G401 (cell line): ENCODE data around the gene TMEM223. TPM values are rescaled to one million over a fixed set of nuclear protein-coding genes. Genes with fewer than 3 reads are reported as not detected.
"Not testable (repeated sequence)": the region's sequence is repeated elsewhere in the genome, so short reads cannot be mapped to it uniquely, and the experiment has no call there.

Experiments used
- DNase-seq: peaks from one replicate; pipeline ENCODE4 v3.0.0-alpha.2; 2015; ENCODE audit warnings: low spot score
- in situ Hi-C: cut with HindIII; loops from 2 replicates; pipeline ENCODE4 v1.10.0; 2016; ENCODE audit warnings: low sequenced_read_pairs, mixed read lengths
- total RNA-seq: library from RNA; depleted of rRNA; stranded (reverse); fragments of >200 nt; shearing (Covaris generic); gene quantifications from 2 replicates; pipeline ENCODE4 v1.2.3, GENCODE V29; 2014; rRNA removed

Gene TMEM223, protein sequence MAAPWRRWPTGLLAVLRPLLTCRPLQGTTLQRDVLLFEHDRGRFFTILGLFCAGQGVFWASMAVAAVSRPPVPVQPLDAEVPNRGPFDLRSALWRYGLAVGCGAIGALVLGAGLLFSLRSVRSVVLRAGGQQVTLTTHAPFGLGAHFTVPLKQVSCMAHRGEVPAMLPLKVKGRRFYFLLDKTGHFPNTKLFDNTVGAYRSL
- 52.9 and 55.5 TPM in 2 replicates for total RNA-seq

DNA sequence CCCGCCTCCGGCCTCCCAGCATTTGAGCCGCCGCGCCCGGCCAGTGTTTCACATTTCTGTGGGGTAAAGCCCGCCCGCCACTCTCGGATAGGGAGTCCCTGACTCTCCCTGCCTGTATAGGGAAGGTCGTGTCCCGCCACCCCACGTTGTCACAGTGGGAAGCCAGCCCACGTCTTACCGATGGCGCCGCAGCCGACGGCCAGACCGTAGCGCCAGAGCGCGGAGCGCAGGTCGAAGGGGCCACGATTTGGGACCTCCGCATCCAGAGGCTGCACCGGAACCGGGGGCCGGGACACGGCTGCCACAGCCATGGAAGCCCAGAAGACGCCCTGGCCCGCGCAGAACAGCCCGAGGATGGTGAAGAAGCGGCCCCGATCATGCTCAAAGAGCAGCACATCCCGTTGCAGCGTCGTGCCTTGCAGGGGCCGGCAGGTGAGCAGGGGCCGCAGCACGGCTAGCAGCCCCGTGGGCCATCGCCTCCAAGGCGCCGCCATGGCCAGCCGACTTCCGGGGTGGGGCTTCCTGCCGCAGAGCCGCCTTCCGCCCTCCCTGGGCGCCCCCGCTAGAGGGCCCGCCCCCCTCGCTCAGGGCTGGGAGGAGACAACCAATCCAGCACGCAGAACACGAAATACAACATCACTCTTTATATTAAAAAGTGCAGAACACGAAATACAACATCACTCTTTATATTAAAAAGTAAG is at the start of gene TMEM223:
TSS of gene TMEM223 (minus strand) at position 506 of the 701 bp plus-strand sequence. CDS start at position 494, 12 bp downstream.
- in situ Hi-C loops, result no loop called here
- peak; percentile 82 for DNase-seq

DNA sequence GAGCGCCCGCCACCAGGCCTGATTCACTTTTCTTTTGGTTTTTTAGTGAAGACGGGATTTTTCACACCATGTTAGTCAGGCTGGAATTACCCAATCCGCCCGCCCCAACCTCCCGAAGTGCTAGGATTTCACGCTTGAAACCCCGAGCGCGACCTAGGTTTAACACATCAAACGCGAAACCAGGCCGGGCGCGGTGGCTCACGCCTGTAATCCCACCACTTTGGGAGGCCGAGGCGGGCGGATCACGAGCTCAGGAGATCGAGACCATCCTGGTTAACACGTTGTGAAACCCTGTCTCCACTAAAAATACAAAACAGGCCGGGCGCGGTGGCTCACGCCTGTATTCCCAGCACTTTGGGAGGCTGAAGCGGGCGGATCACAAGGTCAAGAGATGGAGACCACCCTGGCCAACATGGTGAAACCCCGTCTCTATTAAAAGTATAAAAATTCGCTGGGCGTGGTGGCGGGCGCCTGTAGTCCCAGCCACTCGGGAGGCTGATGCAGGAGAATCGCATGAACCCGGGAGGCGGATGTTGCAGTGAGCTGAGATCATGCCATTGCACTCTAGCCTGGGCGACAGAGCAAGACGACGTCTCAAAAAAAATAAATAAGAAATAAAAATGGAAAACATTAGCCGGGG is 49.0 kb upstream of the TMEM223 start:
- in situ Hi-C loops, result not testable (repeated sequence)
- peak; percentile 78 for DNase-seq

DNA sequence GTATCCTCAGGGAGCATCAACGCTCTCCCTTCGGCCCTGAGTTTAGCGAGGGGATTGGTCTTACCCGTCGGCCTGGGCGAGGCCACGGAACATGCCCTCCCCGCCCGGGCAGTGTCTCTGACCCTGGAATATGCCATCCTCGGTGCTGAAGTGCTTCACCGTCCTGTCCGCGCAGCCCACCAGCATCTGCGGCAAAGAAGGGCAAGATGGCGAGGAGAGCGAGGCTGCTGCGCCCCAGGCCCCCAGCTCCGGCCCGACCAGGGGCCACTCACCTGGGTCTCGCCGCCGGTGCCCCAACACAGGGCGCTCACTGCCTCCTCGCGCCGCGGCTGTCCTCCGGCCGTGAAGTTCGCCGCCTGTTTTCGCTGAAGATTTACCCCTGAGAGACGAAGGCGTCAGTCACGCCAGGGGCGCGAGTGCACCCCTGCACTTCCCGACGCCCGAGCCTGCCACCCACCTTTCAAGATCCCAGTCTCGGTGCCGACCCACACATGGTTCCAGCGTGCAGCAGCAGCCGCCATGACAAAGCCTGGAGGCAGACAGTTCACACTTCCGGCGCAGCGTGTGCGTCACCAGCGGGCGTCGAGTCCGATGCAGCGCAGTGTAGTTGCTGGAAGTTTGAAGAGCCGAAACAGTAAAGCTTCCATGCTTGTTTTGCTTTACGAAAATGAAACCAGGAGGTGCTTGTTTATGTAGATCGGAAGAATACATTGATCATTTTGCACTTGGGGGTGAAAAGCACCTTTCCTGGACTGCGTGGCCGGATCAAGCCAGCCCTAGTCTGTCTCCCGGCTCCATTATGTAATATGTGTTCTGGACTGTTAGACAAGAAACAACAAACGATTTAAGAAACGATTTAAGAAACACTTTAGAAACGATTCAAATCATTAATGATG is 47.5 kb upstream of the TMEM223 start, which contains the start of gene WDR74:
TSS of gene WDR74 (minus strand) at position 541 of the 896 bp plus-strand sequence. CDS start at position 521, 20 bp downstream.
- peak; percentile 94 for DNase-seq
- in situ Hi-C loops, result no loop called here

DNA sequence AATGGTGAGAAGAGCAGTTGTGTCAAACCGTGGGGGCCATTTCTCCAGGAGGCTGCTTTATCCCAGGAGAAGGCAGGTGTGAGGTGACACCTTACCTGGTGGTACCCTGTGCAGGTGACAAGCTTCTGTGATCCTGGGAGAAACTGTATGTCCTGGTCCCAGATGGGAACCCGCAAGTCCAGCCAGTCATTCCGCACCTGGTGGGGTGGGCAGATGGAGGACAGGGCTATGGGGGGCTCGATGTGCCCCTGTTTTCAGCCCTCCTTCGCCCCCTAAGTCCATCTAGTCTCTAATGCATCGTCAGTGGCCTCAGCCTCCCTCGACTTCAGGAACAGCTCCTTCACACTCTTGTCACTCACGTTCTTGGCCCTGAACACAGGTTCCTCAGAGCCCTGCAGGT is 43.5 kb upstream of the TMEM223 start:
- in situ Hi-C loops, result no loop called here
- DNase-seq, result no peak

DNA sequence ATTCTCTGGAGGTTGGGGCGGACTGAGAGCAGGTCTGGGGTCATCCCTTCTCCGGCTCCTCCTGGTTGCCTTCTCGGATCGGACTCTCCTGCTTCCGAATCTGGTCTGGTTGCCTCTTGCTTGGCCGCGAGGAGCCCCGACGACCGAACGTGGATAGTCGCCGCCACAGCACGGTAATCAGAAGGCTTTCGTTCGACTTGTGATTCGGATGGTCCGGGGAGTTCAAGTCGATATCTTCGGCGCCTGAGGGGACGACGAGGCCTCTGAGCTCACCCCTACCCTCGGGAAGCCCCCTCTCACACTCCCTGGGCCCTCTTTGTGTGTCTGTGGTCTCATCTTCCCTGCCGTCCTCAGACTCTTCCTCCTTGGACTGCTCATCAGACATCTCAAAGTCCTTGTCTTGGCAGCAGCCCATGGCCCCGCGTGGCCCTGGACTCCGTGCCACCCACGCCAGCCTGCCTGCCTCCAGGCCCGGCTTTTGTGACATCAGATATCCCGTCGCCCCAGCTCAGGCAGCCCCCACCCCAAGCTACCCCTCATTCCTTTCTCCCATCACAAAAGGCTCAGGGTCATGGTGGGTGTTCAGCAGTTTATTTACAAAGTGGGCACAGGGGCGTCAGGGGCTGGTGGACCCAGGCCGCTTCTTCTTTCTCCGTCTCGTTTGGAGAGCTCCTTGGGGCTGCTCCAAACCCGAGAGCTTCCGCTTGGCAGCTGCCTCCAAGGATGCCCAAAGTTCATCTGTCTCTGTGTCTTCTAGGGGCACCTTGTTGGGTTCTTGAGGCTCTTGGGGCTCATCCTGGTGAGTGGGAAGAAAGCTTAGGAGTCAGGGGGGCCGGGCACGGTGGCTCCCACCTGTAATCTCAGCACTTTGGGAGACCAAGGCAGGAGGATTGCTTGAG is 40.8 kb upstream of the TMEM223 start, which contains the start of gene TEX54:
TSS of gene TEX54 (minus strand) at position 506 of the 899 bp plus-strand sequence.
- in situ Hi-C loops, result no loop called here
- DNase-seq, result no peak

DNA sequence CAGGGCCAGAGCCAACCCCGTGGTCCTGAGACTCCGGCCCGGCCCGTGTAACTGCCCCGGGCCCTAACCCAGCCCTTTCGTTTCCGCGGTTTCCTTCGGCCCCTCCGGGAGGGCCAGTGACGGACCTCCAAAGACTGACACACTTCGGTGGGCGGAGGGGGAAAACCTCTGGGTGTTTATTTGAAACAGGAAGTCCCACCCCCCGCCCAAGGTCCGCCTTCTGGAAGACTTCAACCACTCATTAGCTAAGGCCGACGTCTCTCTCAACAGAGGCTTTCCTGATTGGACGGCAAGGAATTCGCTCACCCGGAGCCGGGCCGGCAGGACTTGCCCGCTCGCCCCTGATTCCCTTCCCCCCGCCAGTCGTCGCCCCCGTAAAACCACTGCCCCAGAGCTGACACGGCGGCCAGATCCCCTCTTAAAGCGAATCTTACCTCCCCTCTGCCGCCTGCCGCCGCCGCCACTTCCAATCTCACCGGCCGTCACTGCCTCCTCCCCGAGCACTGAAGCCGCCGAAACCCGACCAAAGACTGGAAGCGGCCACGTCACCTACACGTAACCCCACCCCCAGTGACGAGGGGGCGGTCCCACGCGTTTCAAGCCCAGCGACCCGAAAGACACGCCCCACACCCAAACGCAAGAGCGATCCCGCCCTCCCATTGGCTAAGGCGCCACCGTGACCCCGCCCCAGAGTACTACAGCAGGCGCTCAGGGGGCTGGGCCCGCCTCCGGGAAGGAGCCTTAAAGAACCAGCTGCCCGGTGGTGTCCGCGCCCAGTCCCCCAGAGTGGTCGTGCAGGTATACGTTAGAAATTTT is 39.9 kb upstream of the TMEM223 start, which contains the start of gene STX5:
TSS of gene STX5 (minus strand) at position 532 of the 816 bp plus-strand sequence. CDS start 808 bp downstream, outside the sequence.
- in situ Hi-C loops, result no loop called here

DNA sequence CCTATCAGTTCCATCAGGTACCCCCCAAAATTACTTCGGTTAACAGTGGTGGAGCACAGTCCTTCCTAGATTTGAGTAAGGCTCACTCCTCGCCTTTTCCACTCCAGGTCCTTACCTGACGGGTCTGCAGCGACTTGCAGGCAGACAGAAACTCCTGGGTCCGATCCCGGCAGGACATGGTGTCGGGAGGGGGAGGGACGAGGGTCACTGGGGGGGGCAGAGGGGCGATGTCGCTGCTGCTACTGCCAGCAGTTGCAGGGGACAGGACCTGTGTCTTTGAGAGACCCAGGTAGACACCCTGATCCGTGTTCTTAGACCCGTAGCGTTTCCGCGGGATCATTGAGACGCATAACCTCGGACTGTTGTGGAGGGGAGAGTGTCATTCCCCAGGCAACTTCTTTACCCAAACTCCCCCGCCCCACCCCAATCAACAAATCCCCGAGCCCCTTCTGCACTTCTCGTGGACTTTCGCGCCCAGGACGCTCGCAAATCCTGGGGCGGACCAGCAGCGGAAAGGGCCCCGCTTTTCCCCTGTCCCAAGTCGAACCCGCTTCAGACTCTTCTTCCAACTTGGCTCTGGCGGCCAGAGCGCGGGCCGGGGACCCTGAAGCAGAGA is 39.2 kb upstream of the TMEM223 start:
- in situ Hi-C loops, result no loop called here
- no peak for DNase-seq

More for the DNA sequence above, 39.9 kb upstream of the TMEM223 start, which contains the start of gene STX5:
- DNase-seq, result peak; percentile 99

DNA sequence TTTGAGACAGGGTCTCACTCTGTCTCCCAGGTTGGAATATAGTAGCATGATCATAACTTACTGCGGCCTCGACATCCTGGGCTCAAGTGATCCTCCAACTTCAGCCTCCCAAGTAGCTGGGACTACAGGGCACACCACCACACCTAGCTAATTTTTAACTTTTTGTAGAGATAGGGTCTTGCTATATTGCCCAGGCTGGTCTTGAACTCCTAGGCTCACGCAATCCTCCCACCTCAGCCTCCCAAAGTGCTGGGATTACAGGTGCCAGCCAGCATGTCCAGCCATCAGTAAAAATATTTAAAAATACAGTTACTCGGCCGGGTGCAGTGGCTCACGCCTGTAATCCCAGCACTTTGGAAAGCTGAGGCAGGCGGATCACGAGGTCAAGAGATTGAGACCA is 36.3 kb upstream of the TMEM223 start:
- in situ Hi-C loops, result not testable (repeated sequence)

DNA sequence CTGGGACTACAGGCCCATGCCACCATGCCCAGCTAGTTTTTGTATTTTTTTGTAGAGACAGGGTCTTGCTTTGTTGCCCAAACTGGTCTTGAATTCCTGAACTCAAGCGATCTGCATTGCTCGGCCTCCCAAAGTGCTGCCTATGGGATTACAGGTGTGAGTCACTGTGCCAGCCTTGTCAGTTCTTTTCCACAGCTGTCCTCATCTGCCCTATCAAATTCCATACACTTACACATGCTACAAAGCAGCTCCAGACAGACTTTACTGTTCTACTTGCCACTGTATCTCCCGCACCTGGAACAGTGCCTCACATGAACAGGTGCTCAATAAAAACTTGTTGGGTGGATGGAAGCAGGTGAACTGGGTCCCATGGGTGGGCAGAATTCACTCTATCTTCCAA is 31.9 kb upstream of the TMEM223 start:
- no peak for DNase-seq
- in situ Hi-C loops, result no loop called here

More for the DNA sequence above, 36.3 kb upstream of the TMEM223 start:
- DNase-seq, result not testable (repeated sequence)

DNA sequence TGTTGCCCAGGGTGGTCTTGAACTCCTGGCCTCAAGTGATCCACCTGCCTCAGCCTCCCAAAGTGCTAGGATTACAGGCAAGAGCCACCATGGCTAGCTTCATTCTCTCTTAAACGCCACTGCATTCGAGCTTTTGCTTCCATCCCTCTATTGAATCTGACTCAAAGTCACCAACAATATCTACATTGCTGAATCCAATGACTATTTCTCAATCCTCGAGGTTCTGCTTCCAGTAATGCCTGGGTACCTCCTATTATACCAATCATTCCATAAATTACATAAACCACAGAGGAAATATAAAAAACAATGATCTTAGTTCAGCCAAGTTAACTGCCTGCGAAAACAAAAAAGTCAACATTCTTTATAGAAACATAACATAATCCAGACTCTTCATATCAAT is 25.3 kb upstream of the TMEM223 start:
- in situ Hi-C loops, result no loop called here
- no peak for DNase-seq

DNA sequence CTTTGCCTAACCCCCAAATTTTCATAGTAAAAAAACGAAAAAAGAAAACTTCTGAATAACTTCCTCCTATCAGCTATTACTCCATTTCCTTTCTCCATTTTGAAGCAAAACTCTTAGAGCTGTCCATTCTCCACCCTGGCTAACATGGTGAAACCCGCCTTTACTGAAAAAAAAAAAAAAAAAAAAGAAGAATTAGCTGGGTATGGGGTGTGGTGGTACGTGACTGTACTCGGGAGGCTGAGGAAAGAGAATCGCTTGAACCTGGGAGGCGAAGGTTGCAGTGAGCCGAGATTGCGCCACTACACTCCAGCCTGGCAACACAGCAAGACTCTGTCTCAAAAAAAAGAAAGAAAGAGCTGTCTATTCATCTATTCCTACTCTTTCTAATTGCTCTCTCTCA is 24.8 kb upstream of the TMEM223 start:
- DNase-seq, result no peak
- in situ Hi-C loops, result no loop called here

DNA sequence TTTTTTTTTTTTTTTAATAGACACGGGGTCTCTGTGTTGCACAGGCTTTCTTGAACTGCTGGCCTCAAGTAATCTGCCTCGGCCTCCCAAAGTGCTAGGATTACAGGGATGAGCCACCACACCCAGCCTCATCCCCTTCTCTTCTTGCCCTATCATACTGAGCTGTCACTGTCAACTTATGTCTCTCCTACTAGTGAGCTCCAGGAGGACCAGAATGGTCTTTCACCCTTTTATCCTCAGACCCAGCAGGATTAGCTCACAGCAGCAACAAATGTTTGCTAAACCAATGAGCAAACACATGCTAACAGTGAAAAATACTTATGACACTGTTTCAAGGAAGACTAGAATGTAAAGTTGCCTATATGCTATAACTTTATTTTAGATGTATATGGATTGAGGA is 19.9 kb upstream of the TMEM223 start:
- DNase-seq, result no peak
- in situ Hi-C loops, result no loop called here

DNA sequence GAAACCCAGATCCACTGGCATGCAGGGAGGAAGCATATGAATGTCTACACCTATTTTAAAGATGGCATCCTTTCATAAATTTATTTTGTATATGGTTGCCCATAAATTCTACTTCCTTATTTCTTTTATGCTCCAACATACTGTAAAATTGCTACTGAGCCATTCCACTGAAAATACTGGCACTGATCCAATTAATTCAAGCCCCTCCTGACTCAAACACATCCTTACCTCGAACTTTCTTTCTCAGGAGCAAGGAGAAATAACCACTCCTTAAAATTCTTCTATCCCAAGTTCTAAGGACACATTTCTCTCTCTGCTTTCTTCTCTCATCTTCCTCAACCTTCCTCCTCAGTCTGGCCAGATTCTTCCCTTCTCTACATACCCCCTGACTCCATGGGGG is 18.9 kb upstream of the TMEM223 start:
- in situ Hi-C loops, result no loop called here
- no peak for DNase-seq

DNA sequence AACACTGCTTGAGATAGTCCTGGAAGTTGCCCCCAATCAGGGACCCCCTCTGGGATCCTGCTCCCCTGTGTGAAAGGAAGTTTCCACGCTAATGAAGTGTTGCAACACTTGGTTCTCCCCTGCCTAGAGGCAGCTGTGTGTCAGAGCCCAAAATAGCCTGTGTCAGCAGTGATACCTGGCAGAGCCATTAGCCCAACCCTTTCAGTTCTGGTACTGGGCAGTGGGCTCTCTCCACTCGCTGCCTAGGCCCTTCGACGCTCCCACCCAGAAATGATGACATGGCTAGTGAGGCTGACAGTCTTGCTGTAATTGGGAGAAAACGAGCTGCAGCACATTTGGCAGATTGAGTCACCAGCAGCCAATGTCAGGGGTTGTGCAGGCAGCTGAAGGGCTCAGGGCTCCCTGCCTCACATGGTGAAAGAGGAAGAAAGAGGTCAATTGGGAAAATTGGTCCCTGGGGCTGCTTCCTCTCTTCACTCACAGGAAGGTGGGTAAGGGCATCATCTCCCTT is 14.9 kb upstream of the TMEM223 start:
- in situ Hi-C loops, result no loop called here
- no peak for DNase-seq

DNA sequence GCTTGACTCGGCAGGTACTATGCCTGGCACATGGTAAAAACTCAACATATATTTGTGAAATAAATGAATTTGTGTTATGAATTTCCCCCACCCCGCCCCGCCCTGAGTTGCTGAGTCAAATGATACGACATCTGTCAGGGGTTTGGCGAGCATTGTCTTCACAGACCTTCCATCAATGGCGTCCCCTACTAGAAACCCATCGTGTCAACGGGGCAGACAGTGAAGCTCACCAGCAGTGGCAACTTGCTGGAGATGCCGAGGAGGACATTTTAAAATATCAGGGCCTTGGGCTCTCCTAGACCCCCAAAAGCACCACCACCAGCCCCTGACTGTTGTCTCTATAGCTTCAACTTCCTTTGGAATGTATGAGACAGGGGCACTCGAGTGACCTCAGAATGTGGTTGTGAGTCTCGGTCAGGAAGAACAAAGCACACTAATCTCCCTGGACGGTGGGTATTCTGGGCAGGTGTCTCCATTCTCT is 14.2 kb upstream of the TMEM223 start:
- in situ Hi-C loops, result no loop called here
- DNase-seq, result no peak

DNA sequence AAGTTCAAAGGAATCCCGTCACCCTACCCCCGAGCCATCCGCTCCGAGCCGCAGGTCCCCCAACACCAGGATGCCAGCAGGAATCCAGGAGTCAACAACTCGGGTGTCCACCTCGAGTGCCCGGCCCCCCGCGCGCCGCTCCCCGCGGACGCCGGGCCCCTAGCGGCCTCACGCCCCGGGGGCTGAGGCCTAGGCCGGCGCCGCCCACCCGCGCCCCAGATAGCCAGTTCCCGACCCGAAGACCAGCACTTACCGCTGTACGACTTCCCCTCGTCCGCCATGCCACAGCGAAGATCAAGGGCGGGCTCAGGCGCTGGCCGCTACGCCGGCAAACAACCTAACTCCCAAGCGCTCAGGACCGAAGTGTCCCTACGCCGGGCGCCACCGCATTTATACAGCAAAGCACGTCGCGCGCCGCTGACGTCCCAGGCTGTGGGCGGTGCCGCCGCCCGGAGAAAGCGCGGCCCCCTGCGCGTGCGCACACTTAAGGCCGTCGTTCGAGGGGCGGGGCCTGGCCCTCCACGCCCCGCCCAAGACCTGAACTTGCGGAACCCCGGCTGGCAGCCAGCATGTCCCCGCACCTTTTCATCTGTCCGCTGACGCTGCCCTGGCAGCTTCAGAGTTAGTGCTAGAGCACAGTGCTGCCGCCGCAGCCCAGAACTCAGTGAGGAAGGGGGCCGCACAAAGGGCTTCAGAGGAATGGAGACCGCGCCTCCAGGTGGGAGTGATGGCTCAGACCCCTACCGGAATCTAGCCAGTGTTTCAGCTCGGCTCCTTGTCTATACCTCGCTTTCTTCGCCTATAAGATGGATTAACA is 13.5 kb upstream of the TMEM223 start, which contains the start of gene NXF1:
TSS of gene NXF1 (minus strand) at position 365 of the 817 bp plus-strand sequence. CDS start at position 281, 84 bp downstream.
- peak; percentile 95 for DNase-seq

More for the DNA sequence above, 13.5 kb upstream of the TMEM223 start, which contains the start of gene NXF1:
- in situ Hi-C loops, result no loop called here
